ENCODE results near the gene SASS6. TPM values are rescaled to one million over a fixed set of nuclear protein-coding genes. Genes with fewer than 3 reads are reported as not detected.

Gene SASS6
- total and polyA plus RNA-seq, 9 of the 15 experiments (the other 6 are each of a cell fraction or from before 2014, with no cell fraction given), result 11.6 to 34.1 (median 18.0) TPM

DNA sequence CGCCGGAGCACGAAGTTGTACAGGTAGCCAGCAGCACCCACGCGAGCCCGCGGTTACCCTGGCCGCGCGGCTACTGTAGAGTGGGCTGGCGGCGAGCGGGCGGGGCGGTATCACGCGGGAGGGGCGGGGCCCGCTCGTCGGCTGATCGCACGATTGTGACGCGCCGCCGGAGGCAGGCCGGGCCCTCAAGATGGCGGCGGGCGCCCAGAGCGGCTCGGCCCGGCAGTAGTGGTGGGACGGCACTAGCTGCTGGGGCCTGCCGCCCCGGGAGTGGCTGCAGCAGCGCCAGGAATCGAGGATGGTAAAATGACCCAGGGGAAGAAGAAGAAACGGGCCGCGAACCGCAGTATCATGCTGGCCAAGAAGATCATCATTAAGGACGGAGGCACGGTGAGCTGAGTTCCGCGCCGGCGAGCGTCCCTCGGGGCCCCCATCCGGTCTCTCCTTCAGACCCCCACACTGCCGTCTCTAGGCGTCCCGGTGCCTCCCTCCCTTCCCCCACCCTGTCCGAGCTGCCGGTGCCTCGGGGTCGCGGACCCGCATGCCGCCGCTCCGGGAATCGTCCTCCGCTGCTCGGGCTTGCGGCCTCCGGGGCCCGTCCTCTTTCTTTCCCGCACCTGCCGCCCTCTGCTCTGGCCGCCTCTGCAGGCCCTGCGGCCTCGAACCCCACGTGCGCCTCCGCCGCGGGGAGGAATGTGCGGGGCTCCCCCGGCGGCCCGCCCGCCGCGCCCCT is 94.6 kb downstream of the SASS6 start (continued):
- TF ChIP-seq ZNF311 (CRISPR knock-in tag; IDR thresholded peaks at IDR 0.05), result no peak
- no peak for TF ChIP-seq FOXJ3 (CRISPR knock-in tag; IDR thresholded peaks at IDR 0.05)
- no peak for TF ChIP-seq ZNF830 (CRISPR knock-in tag; IDR thresholded peaks at IDR 0.05)
- no peak for TF ChIP-seq HMG20A (CRISPR knock-in tag; conservative IDR thresholded peaks at IDR 0.05)
- TF ChIP-seq ZBED1 (IDR thresholded peaks at IDR 0.05), result no peak; the same call in 1 of the 2 replicates
- TF ChIP-seq, protein P1, sequence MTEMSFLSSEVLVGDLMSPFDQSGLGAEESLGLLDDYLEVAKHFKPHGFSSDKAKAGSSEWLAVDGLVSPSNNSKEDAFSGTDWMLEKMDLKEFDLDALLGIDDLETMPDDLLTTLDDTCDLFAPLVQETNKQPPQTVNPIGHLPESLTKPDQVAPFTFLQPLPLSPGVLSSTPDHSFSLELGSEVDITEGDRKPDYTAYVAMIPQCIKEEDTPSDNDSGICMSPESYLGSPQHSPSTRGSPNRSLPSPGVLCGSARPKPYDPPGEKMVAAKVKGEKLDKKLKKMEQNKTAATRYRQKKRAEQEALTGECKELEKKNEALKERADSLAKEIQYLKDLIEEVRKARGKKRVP (CRISPR knock-in tag; IDR thresholded peaks at IDR 0.05), result no peak
- no peak for TF ChIP-seq SNIP1 (IDR thresholded peaks at IDR 0.05; ENCODE audit: low read depth)
- TF ChIP-seq SUPT5H (IDR thresholded peaks at IDR 0.05), result peak; percentile 94
- TF ChIP-seq XRCC5 (IDR thresholded peaks at IDR 0.05; ENCODE audit: low read depth, low read length), result no peak
- TF ChIP-seq KDM5B (IDR thresholded peaks at IDR 0.05; ENCODE audit: insufficient replicate concordance, low read depth, low read length), result peak; percentile 97
- peak; percentile 93 for TF ChIP-seq POLR2AphosphoS5 (IDR thresholded peaks at IDR 0.05; ENCODE audit: control insufficient read depth, insufficient read depth, low read depth, low read length)
- no peak for TF ChIP-seq NR3C1 (CRISPR knock-in tag; IDR thresholded peaks at IDR 0.05)
- TF ChIP-seq NFYB (IDR thresholded peaks at IDR 0.05; ENCODE audit: extremely low read depth, insufficient read length), result no peak
- TF ChIP-seq ZBTB5 (IDR thresholded peaks at IDR 0.05), result no peak
- TF ChIP-seq E2F5 (CRISPR knock-in tag; IDR thresholded peaks at IDR 0.05), result 0 out of 2 replicates have a peak, but pooled peaks have one; percentile 82
- peak; percentile 92 for TF ChIP-seq TGIF2 (CRISPR knock-in tag; IDR thresholded peaks at IDR 0.05)
- TF ChIP-seq SRF (CRISPR knock-in tag; IDR thresholded peaks at IDR 0.05), result 0 out of 4 replicates have a peak, but pooled peaks of 1 of the 2 experiments have one; percentile 22
- TF ChIP-seq, protein P2, sequence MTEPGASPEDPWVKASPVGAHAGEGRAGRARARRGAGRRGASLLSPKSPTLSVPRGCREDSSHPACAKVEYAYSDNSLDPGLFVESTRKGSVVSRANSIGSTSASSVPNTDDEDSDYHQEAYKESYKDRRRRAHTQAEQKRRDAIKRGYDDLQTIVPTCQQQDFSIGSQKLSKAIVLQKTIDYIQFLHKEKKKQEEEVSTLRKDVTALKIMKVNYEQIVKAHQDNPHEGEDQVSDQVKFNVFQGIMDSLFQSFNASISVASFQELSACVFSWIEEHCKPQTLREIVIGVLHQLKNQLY (CRISPR knock-in tag; conservative IDR thresholded peaks at IDR 0.05), result no peak
- TF ChIP-seq PTTG1 (tag; IDR thresholded peaks at IDR 0.05; ENCODE audit: low read depth), result no peak
- TF ChIP-seq NONO (IDR thresholded peaks at IDR 0.05; ENCODE audit: low read depth in 2 of 2, low read length in 1 of 2), result peak; percentile 31 to 70; a peak in 3 of 4 replicates
- TF ChIP-seq, protein P3, sequence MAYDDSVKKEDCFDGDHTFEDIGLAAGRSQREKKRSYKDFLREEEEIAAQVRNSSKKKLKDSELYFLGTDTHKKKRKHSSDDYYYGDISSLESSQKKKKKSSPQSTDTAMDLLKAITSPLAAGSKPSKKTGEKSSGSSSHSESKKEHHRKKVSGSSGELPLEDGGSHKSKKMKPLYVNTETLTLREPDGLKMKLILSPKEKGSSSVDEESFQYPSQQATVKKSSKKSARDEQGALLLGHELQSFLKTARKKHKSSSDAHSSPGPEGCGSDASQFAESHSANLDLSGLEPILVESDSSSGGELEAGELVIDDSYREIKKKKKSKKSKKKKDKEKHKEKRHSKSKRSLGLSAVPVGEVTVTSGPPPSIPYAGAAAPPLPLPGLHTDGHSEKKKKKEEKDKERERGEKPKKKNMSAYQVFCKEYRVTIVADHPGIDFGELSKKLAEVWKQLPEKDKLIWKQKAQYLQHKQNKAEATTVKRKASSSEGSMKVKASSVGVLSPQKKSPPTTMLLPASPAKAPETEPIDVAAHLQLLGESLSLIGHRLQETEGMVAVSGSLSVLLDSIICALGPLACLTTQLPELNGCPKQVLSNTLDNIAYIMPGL (CRISPR knock-in tag; IDR thresholded peaks at IDR 0.05), result no peak; the same call in 1 of the 2 replicates
- no peak for TF ChIP-seq WHSC1 (IDR thresholded peaks at IDR 0.05; ENCODE audit: low read length)

All from K562 (cell line).